ENCODE results near the gene SYT1. TPM values are rescaled to one million over a fixed set of nuclear protein-coding genes. Genes with fewer than 3 reads are reported as not detected.
A peak's percentile ranks its signal among the peaks of the same experiment; 100 is the strongest.

SYT1 gene
- total RNA-seq, 1 experiment from 2014 or later: 15.8 TPM

DNA sequence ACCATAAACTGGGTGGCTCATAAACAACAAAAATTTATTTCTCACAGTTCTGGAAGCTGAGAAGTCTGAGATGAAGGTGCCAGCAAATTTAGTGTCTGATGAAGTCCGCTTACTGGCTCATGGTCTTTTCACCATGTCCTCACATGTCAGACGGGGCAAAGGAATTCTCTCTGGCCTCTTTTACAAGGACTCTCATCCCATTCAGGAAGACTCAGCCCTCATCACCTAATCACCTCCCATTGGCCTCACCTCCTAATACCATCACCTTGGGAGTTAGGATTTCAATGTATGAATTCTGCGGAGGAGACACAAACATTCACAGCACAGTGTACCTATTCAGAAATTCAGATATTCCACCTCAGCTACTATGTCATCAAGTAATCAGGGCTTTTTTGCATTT lies 468.6 kb downstream of the SYT1 start:
- Histone ChIP-seq H2BK15ac (ENCODE audit: low read depth, low read length) (no peak overlapping the region), H3K14ac (ENCODE audit: insufficient read depth, low read length) (no peak overlapping the region), H3K4me2 (ENCODE audit: insufficient read depth, insufficient read length, low read length) (no peak overlapping the region), H3K9me3 (ENCODE audit: control insufficient read depth, low read depth, low read length) (no peaks in the 10 kb centered on the region), H4K91ac (ENCODE audit: insufficient read length, low read depth, low read length) (no peak overlapping the region), H3T11ph (ENCODE audit: low read length) (no peak overlapping the region), H3K56ac (ENCODE audit: insufficient read length, low read depth, low read length) (no peak overlapping the region), H2BK12ac (ENCODE audit: insufficient read length, low read depth, low read length) (no peak overlapping the region), H2AFZ (ENCODE audit: low read length) (no peak overlapping the region), H3K23me2 (ENCODE audit: insufficient read length, low read depth, low read length, poor library complexity, severe bottlenecking) (no peaks in the 10 kb centered on the region), H2BK20ac (ENCODE audit: low read depth, low read length, poor library complexity, severe bottlenecking) (no peak overlapping the region), H2BK5ac (ENCODE audit: insufficient read length, low read length) (no peak overlapping the region), H4K8ac (replicated peaks; ENCODE audit: insufficient read length, low read depth, low read length) (no peak overlapping the region), H3K27me3 (ENCODE audit: insufficient read depth, low read length) (no peaks in the 10 kb centered on the region), H2BK120ac (ENCODE audit: low read depth, low read length, poor library complexity, severe bottlenecking) (no peak overlapping the region), H3K79me2 (ENCODE audit: insufficient read depth, low read length) (no peaks in the 10 kb centered on the region), H3K18ac (ENCODE audit: insufficient read length, low read depth, low read length) (no peak overlapping the region), H3K23ac (ENCODE audit: insufficient read length, low read depth, low read length) (no peak overlapping the region), H3K79me1 (ENCODE audit: insufficient read depth, low read depth, low read length, poor library complexity, severe bottlenecking) (no peaks in the 10 kb centered on the region), H4K5ac (ENCODE audit: insufficient read length, low read depth, low read length) (no peak overlapping the region), H3K4ac (ENCODE audit: low read depth, low read length) (no peak overlapping the region), H3K9ac (ENCODE audit: extremely low read depth, insufficient read length, low read length) (no peak overlapping the region), H4K20me1 (ENCODE audit: control insufficient read depth, insufficient read depth, insufficient read length) (no peaks in the 10 kb centered on the region), H3K4me1 (ENCODE audit: insufficient read depth, low read length) (0 out of 2 replicates have a peak, but pooled peaks cover 2% of the 10 kb centered on the region), H2AK5ac (ENCODE audit: insufficient read length, low read length) (no peak overlapping the region), H3K27ac (ENCODE audit: insufficient read length, low read depth, low read length) (no peak overlapping the region)
- TF ChIP-seq, protein P1, sequence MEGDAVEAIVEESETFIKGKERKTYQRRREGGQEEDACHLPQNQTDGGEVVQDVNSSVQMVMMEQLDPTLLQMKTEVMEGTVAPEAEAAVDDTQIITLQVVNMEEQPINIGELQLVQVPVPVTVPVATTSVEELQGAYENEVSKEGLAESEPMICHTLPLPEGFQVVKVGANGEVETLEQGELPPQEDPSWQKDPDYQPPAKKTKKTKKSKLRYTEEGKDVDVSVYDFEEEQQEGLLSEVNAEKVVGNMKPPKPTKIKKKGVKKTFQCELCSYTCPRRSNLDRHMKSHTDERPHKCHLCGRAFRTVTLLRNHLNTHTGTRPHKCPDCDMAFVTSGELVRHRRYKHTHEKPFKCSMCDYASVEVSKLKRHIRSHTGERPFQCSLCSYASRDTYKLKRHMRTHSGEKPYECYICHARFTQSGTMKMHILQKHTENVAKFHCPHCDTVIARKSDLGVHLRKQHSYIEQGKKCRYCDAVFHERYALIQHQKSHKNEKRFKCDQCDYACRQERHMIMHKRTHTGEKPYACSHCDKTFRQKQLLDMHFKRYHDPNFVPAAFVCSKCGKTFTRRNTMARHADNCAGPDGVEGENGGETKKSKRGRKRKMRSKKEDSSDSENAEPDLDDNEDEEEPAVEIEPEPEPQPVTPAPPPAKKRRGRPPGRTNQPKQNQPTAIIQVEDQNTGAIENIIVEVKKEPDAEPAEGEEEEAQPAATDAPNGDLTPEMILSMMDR (conservative IDR thresholded peaks at IDR 0.05): no peak
- no peak for DNase-seq
- peaks cover 19% of the 10 kb centered on the region in 2 experiments for H3K4me1 Mint-ChIP-seq
- no peaks in the 10 kb centered on the region for H3K9me3 Mint-ChIP-seq
- H3K27me3 Mint-ChIP-seq (ENCODE audit: low read depth): no peaks in the 10 kb centered on the region
- no peak overlapping the region for H3K4me3 Mint-ChIP-seq
- peak overlapping the region in 1 of 3 experiments; percentile 34; a peak in 2 of 7 replicates for H3K27ac Mint-ChIP-seq
- no CpG with 5 or more reads among the region's 3 CpGs for WGBS (ENCODE audit: extremely low coverage, insufficient read length, low lambda C conversion rate)
- peaks cover 0 to 1% (median 0%) of the 10 kb centered on the region in 3 experiments; a peak in 2 of 7 replicates for H3K36me3 Mint-ChIP-seq (ENCODE audit: insufficient read depth in 1 of 3, low read depth in 3 of 3)

Measured in H9 (cell line).